NB4 (cell line): ENCODE data around the gene GRIA1.

Source experiments
- POLR2A ChIP-seq: IDR thresholded peaks from 2 replicates; pipeline ENCODE4 v1.6.1; 2011; ENCODE audit warnings: mild to moderate bottlenecking; ENCODE audit not compliant: insufficient read length; ENCODE audit errors: extremely low read depth
- TF ChIP-seq, protein P1 (sequence below): IDR thresholded peaks from one replicate; pipeline ENCODE4 v1.5.1; 2012; ENCODE audit warnings: low read depth, low read length

DNA sequence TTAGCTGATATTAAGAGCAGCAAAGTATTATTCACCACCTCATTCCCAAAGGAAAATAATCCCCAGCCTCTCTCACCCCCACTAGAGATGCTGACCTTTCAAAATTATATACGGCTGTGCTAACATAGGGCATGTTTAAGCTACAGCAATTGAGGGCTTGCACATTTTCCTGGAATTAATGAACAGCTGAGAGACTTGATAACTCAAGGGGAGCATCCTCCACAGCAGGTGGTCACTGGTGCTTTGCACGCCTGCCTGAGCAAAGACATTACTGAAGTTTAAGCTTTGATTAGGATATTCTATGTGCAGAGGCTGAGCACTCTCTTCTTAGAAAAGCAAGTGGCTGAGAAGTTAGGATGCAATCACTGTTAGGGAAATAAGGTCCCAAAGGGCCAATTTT lies 317.3 kb downstream of the GRIA1 start:
- TF ChIP-seq, protein P1, sequence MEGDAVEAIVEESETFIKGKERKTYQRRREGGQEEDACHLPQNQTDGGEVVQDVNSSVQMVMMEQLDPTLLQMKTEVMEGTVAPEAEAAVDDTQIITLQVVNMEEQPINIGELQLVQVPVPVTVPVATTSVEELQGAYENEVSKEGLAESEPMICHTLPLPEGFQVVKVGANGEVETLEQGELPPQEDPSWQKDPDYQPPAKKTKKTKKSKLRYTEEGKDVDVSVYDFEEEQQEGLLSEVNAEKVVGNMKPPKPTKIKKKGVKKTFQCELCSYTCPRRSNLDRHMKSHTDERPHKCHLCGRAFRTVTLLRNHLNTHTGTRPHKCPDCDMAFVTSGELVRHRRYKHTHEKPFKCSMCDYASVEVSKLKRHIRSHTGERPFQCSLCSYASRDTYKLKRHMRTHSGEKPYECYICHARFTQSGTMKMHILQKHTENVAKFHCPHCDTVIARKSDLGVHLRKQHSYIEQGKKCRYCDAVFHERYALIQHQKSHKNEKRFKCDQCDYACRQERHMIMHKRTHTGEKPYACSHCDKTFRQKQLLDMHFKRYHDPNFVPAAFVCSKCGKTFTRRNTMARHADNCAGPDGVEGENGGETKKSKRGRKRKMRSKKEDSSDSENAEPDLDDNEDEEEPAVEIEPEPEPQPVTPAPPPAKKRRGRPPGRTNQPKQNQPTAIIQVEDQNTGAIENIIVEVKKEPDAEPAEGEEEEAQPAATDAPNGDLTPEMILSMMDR: no peak
- TF ChIP-seq POLR2A: no peak
